MM.1S (cell line): ENCODE data around the gene KCND3.

Experiments
- DNase-seq: peaks from one replicate; pipeline ENCODE4 v3.0.0-alpha.2; 2015
- H2AFZ ChIP-seq: fragments of 300-600 bp; sonication (generic); 2 replicates; pipeline ENCODE4 v1.6.0; 2016; ENCODE audit warnings: antibody characterized with exemption, low read length
- H3F3A ChIP-seq: fragments of 300-600 bp; sonication (generic); 2 replicates; pipeline ENCODE4 v1.6.1; 2016; ENCODE audit warnings: mild to moderate bottlenecking, antibody characterized with exemption, low read length, moderate library complexity, mixed read lengths; ENCODE audit not compliant: insufficient read depth
- H3K27ac ChIP-seq: fragments of 300-600 bp; sonication (generic); 2 replicates; pipeline ENCODE4 v1.5.1; 2016; ENCODE audit warnings: mild to moderate bottlenecking, low read length
- H3K27me3 ChIP-seq: fragments of 300-600 bp; sonication (generic); replicated peaks from 2 replicates; pipeline ENCODE4 v1.6.0; 2016; ENCODE audit warnings: low read length; ENCODE audit not compliant: insufficient read depth
- H3K36me3 ChIP-seq: fragments of 300-600 bp; sonication (generic); replicated peaks from 2 replicates; pipeline ENCODE4 v1.6.1; 2016; ENCODE audit warnings: mild to moderate bottlenecking, low read length, mixed read lengths; ENCODE audit not compliant: insufficient read depth
- H3K4me1 ChIP-seq: fragments of 300-600 bp; sonication (generic); 2 replicates; pipeline ENCODE4 v1.6.1; 2016; ENCODE audit warnings: low read length, mixed read lengths
- H3K4me2 ChIP-seq: fragments of 300-600 bp; sonication (generic); 2 replicates; pipeline ENCODE4 v1.6.0; 2016; ENCODE audit warnings: low read depth, low read length
- H3K4me3 ChIP-seq: fragments of 300-600 bp; sonication (generic); 2 replicates; pipeline ENCODE4 v1.5.1; 2016; ENCODE audit warnings: low read length, mixed read lengths
- H3K79me2 ChIP-seq: fragments of 300-600 bp; sonication (generic); 2 replicates; pipeline ENCODE4 v1.6.1; 2016; ENCODE audit warnings: mixed run types, low read length, mixed read lengths
- H3K9ac ChIP-seq: fragments of 300-600 bp; sonication (generic); 2 replicates; pipeline ENCODE4 v1.6.1; 2016; ENCODE audit warnings: low read length, mixed read lengths
- H3K9me2 ChIP-seq: fragments of 300-600 bp; sonication (generic); replicated peaks from 2 replicates; pipeline ENCODE4 v1.6.1; 2016; ENCODE audit warnings: mild to moderate bottlenecking, low read length, mixed read lengths; ENCODE audit not compliant: insufficient read depth
- H3K9me3 ChIP-seq: fragments of 300-600 bp; sonication (generic); replicated peaks from 2 replicates; pipeline ENCODE4 v1.6.1; 2016; ENCODE audit warnings: mild to moderate bottlenecking, low read length, mixed read lengths; ENCODE audit not compliant: insufficient read depth
- H4K20me1 ChIP-seq: fragments of 300-600 bp; sonication (generic); 2 replicates; pipeline ENCODE4 v1.6.1; 2016; ENCODE audit warnings: mild to moderate bottlenecking, low read length, moderate library complexity, mixed read lengths; ENCODE audit not compliant: insufficient read depth
- EZH2 ChIP-seq: fragments of 300-600 bp; sonication (generic); optimal IDR thresholded peaks from 2 replicates; pipeline ENCODE3; 2017; ENCODE audit warnings: low read depth, mild to moderate bottlenecking, antibody characterized with exemption, low read length, mixed read lengths
- EZH2phosphoT487 ChIP-seq: fragments of 300-600 bp; sonication (generic); IDR thresholded peaks from 2 replicates; pipeline ENCODE4 v1.6.1; 2018; ENCODE audit warnings: antibody characterized with exemption, low read length
- TF ChIP-seq, protein P1 (sequence below): fragments of 300-600 bp; sonication (generic); IDR thresholded peaks from 2 replicates; pipeline ENCODE4 v1.5.1; 2016; ENCODE audit warnings: antibody characterized with exemption, low read length, mixed read lengths

The KCND3 gene

DNA sequence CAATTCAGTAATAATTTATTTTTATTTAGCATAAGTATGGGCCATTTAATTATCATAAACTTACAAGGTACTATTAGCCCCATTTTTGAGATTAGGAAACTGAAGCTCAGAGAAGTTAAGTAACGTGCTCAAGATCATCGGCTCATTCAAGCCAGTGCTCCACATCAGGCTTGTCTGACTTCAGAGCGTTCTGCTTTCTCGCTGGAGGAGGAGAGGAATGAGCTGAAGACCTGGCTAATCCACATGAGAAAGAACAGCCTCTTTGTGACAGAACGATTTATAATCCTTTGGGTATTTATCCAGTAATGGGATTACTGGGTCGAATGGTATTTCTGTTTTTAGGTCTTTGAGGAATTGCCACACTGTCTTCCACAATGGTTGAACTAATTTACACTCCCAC, 194.1 kb downstream of the KCND3 start:
- no peaks in the 10 kb centered on the region for H3K4me1 ChIP-seq
- no peaks in the 10 kb centered on the region for H3F3A ChIP-seq
- H3K27me3 ChIP-seq, result no peaks in the 10 kb centered on the region
- no peak overlapping the region for H3K4me3 ChIP-seq
- H3K9me2 ChIP-seq, result no peaks in the 10 kb centered on the region
- H2AFZ ChIP-seq, result no peak overlapping the region
- no peaks in the 10 kb centered on the region for H4K20me1 ChIP-seq
- H3K36me3 ChIP-seq, result no peaks in the 10 kb centered on the region
- TF ChIP-seq, protein P1, sequence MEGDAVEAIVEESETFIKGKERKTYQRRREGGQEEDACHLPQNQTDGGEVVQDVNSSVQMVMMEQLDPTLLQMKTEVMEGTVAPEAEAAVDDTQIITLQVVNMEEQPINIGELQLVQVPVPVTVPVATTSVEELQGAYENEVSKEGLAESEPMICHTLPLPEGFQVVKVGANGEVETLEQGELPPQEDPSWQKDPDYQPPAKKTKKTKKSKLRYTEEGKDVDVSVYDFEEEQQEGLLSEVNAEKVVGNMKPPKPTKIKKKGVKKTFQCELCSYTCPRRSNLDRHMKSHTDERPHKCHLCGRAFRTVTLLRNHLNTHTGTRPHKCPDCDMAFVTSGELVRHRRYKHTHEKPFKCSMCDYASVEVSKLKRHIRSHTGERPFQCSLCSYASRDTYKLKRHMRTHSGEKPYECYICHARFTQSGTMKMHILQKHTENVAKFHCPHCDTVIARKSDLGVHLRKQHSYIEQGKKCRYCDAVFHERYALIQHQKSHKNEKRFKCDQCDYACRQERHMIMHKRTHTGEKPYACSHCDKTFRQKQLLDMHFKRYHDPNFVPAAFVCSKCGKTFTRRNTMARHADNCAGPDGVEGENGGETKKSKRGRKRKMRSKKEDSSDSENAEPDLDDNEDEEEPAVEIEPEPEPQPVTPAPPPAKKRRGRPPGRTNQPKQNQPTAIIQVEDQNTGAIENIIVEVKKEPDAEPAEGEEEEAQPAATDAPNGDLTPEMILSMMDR, result no peak
- TF ChIP-seq EZH2phosphoT487, result no peak
- no peak for TF ChIP-seq EZH2
- no peak overlapping the region for H3K27ac ChIP-seq
- no peak overlapping the region for H3K4me2 ChIP-seq
- H3K79me2 ChIP-seq, result no peaks in the 10 kb centered on the region
- no peaks in the 10 kb centered on the region for H3K9me3 ChIP-seq
- no peak for DNase-seq
- no peak overlapping the region for H3K9ac ChIP-seq

DNA sequence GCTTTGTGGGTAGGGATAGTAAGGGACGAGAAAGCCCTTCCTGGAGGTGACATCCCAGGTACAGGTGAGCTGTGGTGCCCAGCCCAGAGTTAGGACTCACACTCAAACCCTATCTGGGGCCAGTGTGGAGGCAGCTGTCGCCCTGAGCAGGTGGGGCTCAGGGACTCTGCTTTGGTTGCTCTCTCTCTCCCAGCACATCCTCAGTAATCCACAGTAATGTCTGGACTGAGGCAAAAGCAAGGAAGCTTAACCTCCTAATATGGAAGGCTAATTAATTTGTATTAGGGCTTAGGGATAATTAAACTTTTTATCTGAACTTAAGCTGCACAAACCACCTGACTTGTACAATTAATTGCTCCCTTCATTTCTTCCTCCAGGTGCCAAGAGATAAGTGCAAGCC, 195.5 kb downstream of the KCND3 start:
- Histone ChIP-seq H3K79me2 (no peaks in the 10 kb centered on the region), H4K20me1 (no peaks in the 10 kb centered on the region), H3K27ac (no peak overlapping the region)

DNA sequence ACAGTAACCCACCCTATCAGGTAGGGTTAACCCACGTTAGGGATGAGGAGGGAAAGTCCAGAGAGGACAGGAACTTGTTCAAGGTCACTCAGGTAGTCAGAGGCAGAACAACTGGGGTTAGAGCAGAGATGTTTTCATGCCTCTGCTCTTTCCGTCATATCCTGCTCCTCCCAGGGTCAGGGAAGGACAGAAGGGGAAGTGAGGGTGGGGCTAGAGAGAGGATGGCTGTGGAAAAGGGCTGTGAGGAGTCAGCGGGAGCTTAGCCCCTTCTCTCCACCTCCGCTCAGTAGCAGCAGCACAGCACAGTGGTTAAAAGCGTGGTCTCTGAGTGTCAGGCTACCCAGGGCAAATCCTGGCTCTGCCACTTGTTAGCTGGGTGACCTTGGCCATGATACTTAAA, 197.2 kb downstream of the KCND3 start:
- Histone ChIP-seq H3K9me3 (no peaks in the 10 kb centered on the region), H3K9ac (no peak overlapping the region), H2AFZ (no peak overlapping the region), H3K27me3 (no peaks in the 10 kb centered on the region), H3K79me2 (no peaks in the 10 kb centered on the region), H3K4me2 (no peak overlapping the region), H3F3A (no peaks in the 10 kb centered on the region), H3K27ac (no peak overlapping the region), H4K20me1 (no peaks in the 10 kb centered on the region), H3K9me2 (no peaks in the 10 kb centered on the region), H3K4me1 (no peaks in the 10 kb centered on the region), H3K36me3 (no peaks in the 10 kb centered on the region), H3K4me3 (no peak overlapping the region)
- no peak for TF ChIP-seq EZH2
- TF ChIP-seq, protein P1, result no peak
- DNase-seq, result no peak

More for the DNA sequence above, 195.5 kb downstream of the KCND3 start:
- Histone ChIP-seq H3K36me3 (no peaks in the 10 kb centered on the region), H3K9ac (no peak overlapping the region), H3K4me3 (no peak overlapping the region), H3K4me1 (no peaks in the 10 kb centered on the region), H3K9me3 (no peaks in the 10 kb centered on the region), H3F3A (no peaks in the 10 kb centered on the region), H3K9me2 (no peaks in the 10 kb centered on the region), H2AFZ (no peak overlapping the region), H3K27me3 (no peaks in the 10 kb centered on the region), H3K4me2 (no peak overlapping the region)
- DNase-seq, result no peak
- TF ChIP-seq EZH2phosphoT487 (no peak), EZH2 (no peak)
- TF ChIP-seq, protein P1, result no peak
